GM20000 (cell line): ENCODE results near the gene EYA2.

Experiments used
- DNase-seq: peaks from one replicate; pipeline ENCODE4 v3.0.0; 2012; ENCODE audit warnings: low spot score
- CTCF ChIP-seq: IDR thresholded peaks from 2 replicates; pipeline ENCODE4 v1.5.1; 2012; ENCODE audit warnings: mild to moderate bottlenecking, control low read depth; ENCODE audit errors: extremely low read depth, missing control alignments

Gene EYA2

GRCh38 chr20:47118206-47118605, 223.6 kb downstream of the EYA2 start:
- TF ChIP-seq CTCF: no peak

DNA sequence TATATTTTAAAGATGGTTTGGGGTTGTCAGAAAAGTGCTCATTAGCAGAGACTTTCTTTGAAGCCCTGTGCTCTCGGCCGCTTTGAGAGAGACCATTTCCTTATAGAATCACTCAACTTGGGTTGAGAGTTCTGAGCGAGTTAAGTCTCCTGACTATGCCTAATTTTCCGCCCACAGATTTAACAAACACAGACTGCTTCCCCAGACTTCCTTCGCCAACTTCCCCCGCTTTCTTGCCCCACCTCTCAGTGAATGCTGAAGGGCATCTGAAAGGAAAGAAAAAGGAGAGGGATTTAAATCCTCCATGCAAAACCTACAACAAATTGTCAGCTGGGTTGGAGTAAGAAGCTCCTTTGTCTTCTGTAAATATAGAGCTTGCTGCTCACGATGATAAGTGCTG, 224.0 kb downstream of the EYA2 start:
- no peak for TF ChIP-seq CTCF
- no peak for DNase-seq

More at GRCh38 chr20:47118206-47118605, 223.6 kb downstream of the EYA2 start:
- DNase-seq: no peak

GRCh38 chr20:47120346-47120936, 225.8 kb downstream of the EYA2 start:
- no peak for TF ChIP-seq CTCF
- DNase-seq: no peak

DNA sequence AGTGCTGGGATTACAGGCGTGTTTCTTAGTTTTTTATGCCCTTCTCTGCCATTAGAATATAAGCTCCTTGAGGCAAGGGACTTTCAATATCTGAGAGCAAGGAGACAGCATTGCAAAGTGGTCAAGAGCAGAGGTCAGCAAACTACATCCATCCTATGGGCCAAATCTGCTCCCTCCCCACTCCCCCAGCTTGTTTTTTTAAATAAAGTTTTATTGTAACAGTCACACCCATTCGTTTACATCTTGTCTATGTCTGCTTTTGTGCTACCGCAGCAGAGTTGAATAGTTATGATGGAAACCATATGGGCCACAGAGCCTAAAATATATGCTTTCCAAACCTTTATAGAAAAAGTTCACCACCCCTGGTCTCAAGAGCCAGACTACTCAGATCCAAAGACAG, 227.9 kb downstream of the EYA2 start:
- DNase-seq: no peak
- TF ChIP-seq CTCF: no peak

- no peak for DNase-seq
Observed at GRCh38 chr20:47124181-47124717, 229.6 kb downstream of the EYA2 start.

GRCh38 chr20:47125508-47125757, 230.8 kb downstream of the EYA2 start:
- TF ChIP-seq CTCF: no peak
- DNase-seq: no peak

More at GRCh38 chr20:47124181-47124717, 229.6 kb downstream of the EYA2 start:
- no peak for TF ChIP-seq CTCF

DNA sequence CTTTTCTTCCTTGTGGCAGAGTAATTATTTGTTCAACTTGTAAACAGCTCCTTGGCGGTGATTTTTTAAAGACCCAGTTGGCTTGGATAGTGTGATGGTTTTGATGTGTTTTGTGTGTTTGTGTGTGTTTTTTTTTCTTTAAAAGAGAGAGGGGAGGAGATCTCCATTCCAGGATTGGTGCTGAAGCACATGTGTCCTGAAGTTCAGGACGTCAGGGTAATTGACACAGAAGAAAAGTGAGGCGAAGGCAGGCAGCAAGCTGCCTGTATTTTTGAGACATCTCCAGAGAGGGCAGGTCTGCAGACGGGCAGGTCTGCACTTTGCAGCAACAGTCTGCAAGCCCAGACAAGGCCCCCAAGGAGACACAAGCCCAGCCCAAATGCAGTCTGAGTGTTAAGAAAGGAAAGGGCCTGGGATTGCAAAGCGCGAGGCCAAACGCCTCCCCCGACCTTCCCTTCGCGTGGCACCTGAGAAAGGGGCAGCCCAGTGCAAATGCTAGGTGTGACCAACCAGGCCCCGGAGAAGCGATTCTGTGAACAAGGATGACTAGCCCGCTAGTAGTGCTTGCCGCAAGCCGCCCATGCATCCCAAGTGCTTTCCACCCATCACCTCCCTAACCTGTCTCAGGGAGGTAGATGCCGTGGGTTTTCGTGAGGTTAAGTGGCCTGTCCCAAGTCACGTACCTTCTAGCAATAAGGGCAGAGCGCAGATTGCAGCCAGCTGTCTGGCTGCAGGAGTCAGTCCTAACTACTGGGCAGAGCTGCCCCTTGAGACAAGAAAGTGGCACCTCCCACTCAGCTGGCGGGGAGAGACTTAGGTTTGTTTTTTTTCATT, 231.3 kb downstream of the EYA2 start:
- DNase-seq: no peak

More for the DNA sequence above, 231.3 kb downstream of the EYA2 start:
- no peak for TF ChIP-seq CTCF
